ENCODE data around the gene PIK3CB. TPM values are rescaled to one million over a fixed set of nuclear protein-coding genes. Genes with fewer than 3 reads are reported as not detected.

The PIK3CB gene
- total RNA-seq, 2 donors from 2014 or later = 51.4 to 53.0 TPM

DNA sequence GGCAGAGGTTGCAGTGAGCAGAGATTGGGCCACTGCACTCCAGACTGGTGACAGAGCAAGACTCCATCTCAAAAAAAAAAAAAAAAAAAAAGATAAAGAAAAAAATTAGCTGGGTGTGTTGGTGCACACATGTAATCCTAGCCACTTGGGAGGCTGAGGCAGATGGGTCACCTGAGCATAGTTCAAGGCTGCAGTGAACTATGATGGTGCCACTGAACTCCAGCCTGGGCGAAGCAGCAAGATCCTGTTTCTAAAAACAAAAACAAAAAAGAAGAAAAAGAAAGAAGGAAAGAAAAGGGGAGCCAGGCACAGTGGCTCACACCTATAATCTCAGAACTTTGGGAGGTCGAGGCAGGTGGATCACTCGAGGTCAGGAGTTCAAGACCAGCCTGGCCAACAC, 32.9 kb downstream of the PIK3CB start:
- no peaks in the 10 kb centered on the region for H3K4me1 ChIP-seq (ENCODE audit: control insufficient read depth, insufficient read depth, low read length)
- H3K27me3 ChIP-seq (ENCODE audit: control insufficient read depth, insufficient read depth, low read length, poor library complexity, severe bottlenecking) = no peaks in the 10 kb centered on the region
- no peak overlapping the region for H3K9ac ChIP-seq (ENCODE audit: extremely low read depth, low read length, poor library complexity, severe bottlenecking)
- no peak for DNase-seq
- TF ChIP-seq CTCF (conservative IDR thresholded peaks at IDR 0.05) = no peak
- H3K4me3 ChIP-seq (ENCODE audit: low read length) = no peak overlapping the region
- no peak overlapping the region for H3K27ac ChIP-seq (ENCODE audit: low read depth, low read length)
- no peaks in the 10 kb centered on the region for H3K9me3 ChIP-seq (ENCODE audit: control insufficient read depth, low read length)
- Mint-ChIP-seq H3K9me3 (no peaks in the 10 kb centered on the region), H3K27me3 (ENCODE audit: insufficient read depth) (no peaks in the 10 kb centered on the region), H3K4me1 (peaks cover 13% of the 10 kb centered on the region), H3K4me3 (no peak overlapping the region), H3K27ac (no peak overlapping the region), H3K36me3 (ENCODE audit: low read depth) (peaks cover 15% of the 10 kb centered on the region)
- H3K36me3 ChIP-seq (ENCODE audit: control insufficient read depth, insufficient read depth, low read length) = peaks cover 32% of the 10 kb centered on the region
- WGBS, 2 experiments (ENCODE audit: insufficient coverage in 1 of 2, insufficient read length in 1 of 2) = 100% methylated on average over 1 to 3 of the region's 3 CpGs

- no peak overlapping the region for H3K27ac Mint-ChIP-seq
- H3K4me3 Mint-ChIP-seq = no peak overlapping the region
- Histone ChIP-seq H3K27ac (ENCODE audit: low read depth, low read length) (no peak overlapping the region), H3K4me1 (ENCODE audit: control insufficient read depth, insufficient read depth, low read length) (no peaks in the 10 kb centered on the region), H3K36me3 (ENCODE audit: control insufficient read depth, insufficient read depth, low read length) (peaks cover 30% of the 10 kb centered on the region), H3K4me3 (ENCODE audit: low read length) (no peak overlapping the region), H3K27me3 (ENCODE audit: control insufficient read depth, insufficient read depth, low read length, poor library complexity, severe bottlenecking) (no peaks in the 10 kb centered on the region), H3K9ac (ENCODE audit: extremely low read depth, low read length, poor library complexity, severe bottlenecking) (no peak overlapping the region), H3K9me3 (ENCODE audit: control insufficient read depth, low read length) (no peaks in the 10 kb centered on the region)
- peaks cover 15% of the 10 kb centered on the region for H3K36me3 Mint-ChIP-seq (ENCODE audit: low read depth)
- H3K9me3 Mint-ChIP-seq = no peaks in the 10 kb centered on the region
- 94% methylated on average over 2 of the region's 2 CpGs; no CpG with 5 or more reads in 1 of the 2 experiments for WGBS, 2 experiments (ENCODE audit: insufficient coverage in 1 of 2, insufficient read length in 1 of 2)
- H3K4me1 Mint-ChIP-seq = peaks cover 13% of the 10 kb centered on the region
- no peaks in the 10 kb centered on the region for H3K27me3 Mint-ChIP-seq (ENCODE audit: insufficient read depth)
- TF ChIP-seq CTCF (conservative IDR thresholded peaks at IDR 0.05) = no peak
- no peak for DNase-seq
These were observed 34.5 kb downstream of the PIK3CB start for GRCh38 chr3:138800248-138800647.

GRCh38 chr3:138799822-138800221, 34.9 kb downstream of the PIK3CB start:
- Histone ChIP-seq H3K27ac (ENCODE audit: low read depth, low read length) (no peak overlapping the region), H3K4me1 (ENCODE audit: control insufficient read depth, insufficient read depth, low read length) (no peaks in the 10 kb centered on the region), H3K9ac (ENCODE audit: extremely low read depth, low read length, poor library complexity, severe bottlenecking) (no peak overlapping the region), H3K36me3 (ENCODE audit: control insufficient read depth, insufficient read depth, low read length) (peaks cover 31% of the 10 kb centered on the region), H3K27me3 (ENCODE audit: control insufficient read depth, insufficient read depth, low read length, poor library complexity, severe bottlenecking) (no peaks in the 10 kb centered on the region), H3K4me3 (ENCODE audit: low read length) (no peak overlapping the region), H3K9me3 (ENCODE audit: control insufficient read depth, low read length) (no peaks in the 10 kb centered on the region)
- no peaks in the 10 kb centered on the region for H3K27me3 Mint-ChIP-seq (ENCODE audit: insufficient read depth)
- DNase-seq = no peak
- H3K4me3 Mint-ChIP-seq = no peak overlapping the region
- no peaks in the 10 kb centered on the region for H3K9me3 Mint-ChIP-seq
- H3K36me3 Mint-ChIP-seq (ENCODE audit: low read depth) = peaks cover 18% of the 10 kb centered on the region
- peaks cover 13% of the 10 kb centered on the region for H3K4me1 Mint-ChIP-seq
- no peak for TF ChIP-seq CTCF (conservative IDR thresholded peaks at IDR 0.05)
- no peak overlapping the region for H3K27ac Mint-ChIP-seq
- WGBS, 2 experiments (ENCODE audit: insufficient coverage in 1 of 2, insufficient read length in 1 of 2) = 96 to 97% methylated on average over 3 of the region's 3 CpGs

All from endodermal cell (in vitro differentiated cells).